ENCODE results near the gene LRMDA.

Gene LRMDA

GRCh38 chr10:76318211-76318610 lies 886.8 kb downstream of the LRMDA start:
- Histone ChIP-seq H2AFZ (no peak overlapping the region), H3K9me3 (ENCODE audit: control insufficient read depth, low read length) (no peaks in the 10 kb centered on the region), H3K27ac (no peak overlapping the region), H3K4me1 (no peaks in the 10 kb centered on the region), H3K4me2 (ENCODE audit: low read length) (no peak overlapping the region), H3K9ac (no peak overlapping the region), H3K27me3 (ENCODE audit: control insufficient read depth, insufficient read depth, low read length) (no peaks in the 10 kb centered on the region), H3K4me3 (ENCODE audit: low read depth, low read length) (no peak overlapping the region), H3K79me2 (no peaks in the 10 kb centered on the region), H3K36me3 (ENCODE audit: control insufficient read depth, insufficient read depth, low read length) (no peaks in the 10 kb centered on the region)
- TF ChIP-seq CTCF (IDR thresholded peaks at IDR 0.05) = no peak

GRCh38 chr10:76319661-76320060 lies 888.2 kb downstream of the LRMDA start:
- no peaks in the 10 kb centered on the region for H3K79me2 ChIP-seq
- no peak overlapping the region for H3K4me3 ChIP-seq (ENCODE audit: low read depth, low read length)
- TF ChIP-seq CTCF (IDR thresholded peaks at IDR 0.05) = no peak
- no peaks in the 10 kb centered on the region for H3K4me1 ChIP-seq
- H3K27me3 ChIP-seq (ENCODE audit: control insufficient read depth, insufficient read depth, low read length) = no peaks in the 10 kb centered on the region
- H3K9me3 ChIP-seq (ENCODE audit: control insufficient read depth, low read length) = no peaks in the 10 kb centered on the region
- H3K36me3 ChIP-seq (ENCODE audit: control insufficient read depth, insufficient read depth, low read length) = no peaks in the 10 kb centered on the region
- H3K9ac ChIP-seq = no peak overlapping the region
- H2AFZ ChIP-seq = no peak overlapping the region
- H3K4me2 ChIP-seq (ENCODE audit: low read length) = no peak overlapping the region
- H3K27ac ChIP-seq = no peak overlapping the region

- Histone ChIP-seq H3K4me2 (ENCODE audit: low read length) (no peak overlapping the region), H3K79me2 (no peaks in the 10 kb centered on the region), H3K4me3 (ENCODE audit: low read depth, low read length) (no peak overlapping the region), H3K9ac (no peak overlapping the region), H2AFZ (no peak overlapping the region), H3K27me3 (ENCODE audit: control insufficient read depth, insufficient read depth, low read length) (no peaks in the 10 kb centered on the region), H3K27ac (no peak overlapping the region), H3K4me1 (no peaks in the 10 kb centered on the region), H3K9me3 (ENCODE audit: control insufficient read depth, low read length) (no peaks in the 10 kb centered on the region), H3K36me3 (ENCODE audit: control insufficient read depth, insufficient read depth, low read length) (no peaks in the 10 kb centered on the region)
- no peak for TF ChIP-seq CTCF (IDR thresholded peaks at IDR 0.05)
These were observed 892.9 kb downstream of the LRMDA start for GRCh38 chr10:76324283-76324682.

DNA sequence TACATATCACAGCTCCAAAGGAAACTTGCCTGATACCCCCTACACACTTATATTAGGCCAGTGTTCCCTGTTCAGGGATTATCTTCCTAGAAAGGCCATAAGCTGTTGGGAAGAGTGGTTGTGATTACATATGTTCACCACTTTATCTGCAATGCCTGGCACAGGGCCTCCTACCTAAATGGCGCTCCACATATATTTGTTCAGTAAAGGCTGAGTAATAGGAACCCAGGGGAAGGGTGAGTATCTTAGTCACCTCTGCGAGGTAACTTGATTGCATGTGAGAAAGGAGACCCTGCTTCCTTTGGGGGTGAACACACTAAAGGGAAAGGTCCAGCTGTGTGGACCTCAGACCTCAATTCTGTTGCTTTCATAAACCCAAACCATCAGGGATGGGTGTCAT lies 896.0 kb downstream of the LRMDA start:
- Histone ChIP-seq H3K4me3 (ENCODE audit: low read depth, low read length) (no peak overlapping the region), H3K36me3 (ENCODE audit: control insufficient read depth, insufficient read depth, low read length) (no peaks in the 10 kb centered on the region)

More for the DNA sequence above, 896.0 kb downstream of the LRMDA start:
- H3K27me3 ChIP-seq (ENCODE audit: control insufficient read depth, insufficient read depth, low read length) = no peaks in the 10 kb centered on the region
- H3K9me3 ChIP-seq (ENCODE audit: control insufficient read depth, low read length) = no peaks in the 10 kb centered on the region
- H3K4me1 ChIP-seq = no peaks in the 10 kb centered on the region
- no peak overlapping the region for H3K4me2 ChIP-seq (ENCODE audit: low read length)
- H2AFZ ChIP-seq = no peak overlapping the region
- no peak overlapping the region for H3K27ac ChIP-seq
- no peaks in the 10 kb centered on the region for H3K79me2 ChIP-seq
- no peak overlapping the region for H3K9ac ChIP-seq
- TF ChIP-seq CTCF (IDR thresholded peaks at IDR 0.05) = no peak

Measured in parathyroid adenoma (tissue), 2 donors.